Ishikawa (cell line): ENCODE data around the gene UNC5C.

ENCODE experiments used
- CEBPB ChIP-seq: IDR thresholded peaks from 2 replicates; pipeline ENCODE4 v1.6.1; 2012
- CREB1 ChIP-seq: IDR thresholded peaks from 2 replicates; pipeline ENCODE4 v1.6.1; 2012; ENCODE audit warnings: low read depth
- EP300 ChIP-seq: IDR thresholded peaks from 2 replicates; pipeline ENCODE4 v1.6.1; 2012; ENCODE audit warnings: borderline replicate concordance
- FOXM1 ChIP-seq: IDR thresholded peaks from 2 replicates; pipeline ENCODE4 v1.6.1; 2012; ENCODE audit warnings: low read depth, borderline replicate concordance
- MAX ChIP-seq: IDR thresholded peaks from 2 replicates; pipeline ENCODE4 v1.6.1; 2012
- RAD21 ChIP-seq: IDR thresholded peaks from 2 replicates; pipeline ENCODE4 v1.6.1; 2012; ENCODE audit warnings: low read depth
- REST ChIP-seq: IDR thresholded peaks from 2 replicates; pipeline ENCODE4 v1.6.1; 2012; ENCODE audit warnings: low read depth, mild to moderate bottlenecking
- TAF1 ChIP-seq: IDR thresholded peaks from 2 replicates; pipeline ENCODE4 v1.6.1; 2012; ENCODE audit warnings: low read depth, mild to moderate bottlenecking
- TCF12 ChIP-seq: IDR thresholded peaks from 2 replicates; pipeline ENCODE4 v1.6.1; 2012; ENCODE audit warnings: low read depth
- USF1 ChIP-seq: IDR thresholded peaks from 2 replicates; pipeline ENCODE4 v1.6.1; 2012
- YY1 ChIP-seq: IDR thresholded peaks from 2 replicates; pipeline ENCODE4 v1.6.1; 2012; ENCODE audit warnings: low read depth
- ZBTB7A ChIP-seq: IDR thresholded peaks from 2 replicates; pipeline ENCODE4 v1.6.1; 2012; ENCODE audit warnings: low read depth

GRCh38 chr4:95465010-95465409 lies 83.8 kb downstream of the UNC5C start:
- no peak for TF ChIP-seq EP300
- no peak for TF ChIP-seq TAF1
- no peak for TF ChIP-seq REST
- TF ChIP-seq ZBTB7A: no peak
- no peak for TF ChIP-seq YY1
- no peak for TF ChIP-seq USF1
- TF ChIP-seq RAD21: no peak
- no peak for TF ChIP-seq CEBPB
- no peak for TF ChIP-seq MAX
- no peak for TF ChIP-seq TCF12
- no peak for TF ChIP-seq CREB1
- TF ChIP-seq FOXM1: no peak
